SK-N-SH treated with all-trans-retinoic acid at 6 μM for 48 hours (cell line): ENCODE data around the gene DMRTC1B.
"Not testable (repeated sequence)": the region's sequence is repeated elsewhere in the genome, so short reads cannot be mapped to it uniquely, and the experiment has no call there.

Experiments
- ATAC-seq: fragments of 200-7000 bp; cut with Tn5 transposase; 3 replicates; pipeline ENCODE4 v1.9.1; 2020; ENCODE audit warnings: mild to moderate bottlenecking, moderate library complexity
- BACH2 ChIP-seq: fragments of 250-450 bp; sonication (Bioruptor Pico); IDR thresholded peaks from 2 replicates; pipeline ENCODE4 v1.9.0; 2021; ENCODE audit warnings: mild to moderate bottlenecking, borderline replicate concordance
- ISL1 ChIP-seq: fragments of 250-450 bp; sonication (Bioruptor Pico); IDR thresholded peaks from 2 replicates; pipeline ENCODE4 v2.1.2; 2022; ENCODE audit warnings: mild to moderate bottlenecking, moderate library complexity
- OSR1 ChIP-seq: fragments of 250-450 bp; sonication (Bioruptor Pico); IDR thresholded peaks from 2 replicates; pipeline ENCODE4 v1.8.0; 2022; ENCODE audit warnings: moderate library complexity, mild to moderate bottlenecking, inconsistent platforms
- POU6F1 ChIP-seq: fragments of 250-450 bp; sonication (Bioruptor Pico); IDR thresholded peaks from 2 replicates; pipeline ENCODE4 v1.8.0; 2021; ENCODE audit warnings: low read depth, mild to moderate bottlenecking, moderate library complexity, borderline replicate concordance
- PPARA ChIP-seq: fragments of 250-450 bp; sonication (Bioruptor Pico); IDR thresholded peaks from 2 replicates; pipeline ENCODE4 v1.5.0; 2020; ENCODE audit warnings: mild to moderate bottlenecking, borderline replicate concordance
- TOX ChIP-seq: fragments of 250-450 bp; sonication (Bioruptor Pico); IDR thresholded peaks from 2 replicates; pipeline ENCODE4 v1.8.0; 2021; ENCODE audit warnings: mild to moderate bottlenecking, moderate library complexity, borderline replicate concordance
- ZC3H10 ChIP-seq: fragments of 250-450 bp; sonication (Bioruptor Pico); IDR thresholded peaks from 2 replicates; pipeline ENCODE4 v1.5.1; 2021; ENCODE audit warnings: mild to moderate bottlenecking, moderate library complexity
- ZFP30 ChIP-seq: fragments of 450-650 bp; formaldehyde crosslinking; IDR thresholded peaks from 2 replicates; pipeline ENCODE4 v1.5.0; 2022; ENCODE audit warnings: mild to moderate bottlenecking, moderate library complexity
- ZNF565 ChIP-seq: fragments of 450-650 bp; formaldehyde crosslinking; conservative IDR thresholded peaks from 2 replicates; pipeline ENCODE4 v1.5.0; 2020; ENCODE audit warnings: low read depth, mild to moderate bottlenecking, moderate library complexity
- TF ChIP-seq, protein P1 (sequence below): fragments of 250-450 bp; sonication (Bioruptor Pico); IDR thresholded peaks from 2 replicates; pipeline ENCODE4 v1.5.1; 2020; ENCODE audit warnings: low read depth, mild to moderate bottlenecking, moderate library complexity

DMRTC1B gene, protein sequence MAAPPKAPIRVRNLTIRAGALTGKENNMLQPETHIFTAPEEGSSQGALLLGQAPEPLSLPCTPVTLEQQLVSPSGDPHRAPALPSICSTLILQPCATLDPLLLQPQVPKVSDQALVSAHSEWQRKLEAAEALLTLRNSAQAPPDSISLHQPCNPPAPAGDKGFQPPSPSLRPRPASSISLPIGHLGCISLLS

GRCh38 chrX:72776653-72777466 is at the start of gene DMRTC1B:
DMRTC1B (plus strand) TSS chrX:72776890; CDS start chrX:72845136, 68,246 bp downstream.
- ATAC-seq = peak; percentile 90

- no peak for TF ChIP-seq POU6F1 (CRISPR knock-in tag)
- TF ChIP-seq TOX (CRISPR knock-in tag) = no peak
- no peak for TF ChIP-seq ZFP30
Observed at GRCh38 chrX:72727846-72728245, 48.8 kb upstream of the DMRTC1B start.

GRCh38 chrX:72733636-72734035 is 43.1 kb upstream of the DMRTC1B start:
- not testable (repeated sequence) for ATAC-seq

More at GRCh38 chrX:72727846-72728245, 48.8 kb upstream of the DMRTC1B start:
- no peak for ATAC-seq

DNA sequence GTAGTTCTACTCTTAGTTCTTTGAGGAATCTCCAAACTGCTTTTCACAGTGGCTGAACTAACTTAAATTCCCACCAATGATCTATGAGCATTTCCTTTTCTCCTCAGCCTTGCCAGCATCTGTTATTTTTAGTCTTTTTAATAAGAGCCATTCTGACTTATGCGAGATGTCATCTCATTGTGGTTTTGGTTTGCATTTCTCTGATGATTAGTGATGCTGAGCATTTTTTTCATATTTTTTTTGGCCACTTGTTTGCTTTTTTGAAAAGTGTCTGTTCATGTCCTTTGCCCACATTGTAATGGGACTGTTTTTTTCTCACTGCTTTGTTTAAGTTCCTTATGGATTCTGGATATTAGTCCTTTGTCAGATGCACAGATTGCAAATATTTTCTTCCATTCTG is 41.1 kb upstream of the DMRTC1B start:
- no peak for ATAC-seq
- no peak for TF ChIP-seq ZNF565 (CRISPR knock-in tag)
- no peak for TF ChIP-seq OSR1 (CRISPR knock-in tag)
- no peak for TF ChIP-seq ISL1 (CRISPR knock-in tag)
- TF ChIP-seq ZC3H10 = no peak
- TF ChIP-seq, protein P1, sequence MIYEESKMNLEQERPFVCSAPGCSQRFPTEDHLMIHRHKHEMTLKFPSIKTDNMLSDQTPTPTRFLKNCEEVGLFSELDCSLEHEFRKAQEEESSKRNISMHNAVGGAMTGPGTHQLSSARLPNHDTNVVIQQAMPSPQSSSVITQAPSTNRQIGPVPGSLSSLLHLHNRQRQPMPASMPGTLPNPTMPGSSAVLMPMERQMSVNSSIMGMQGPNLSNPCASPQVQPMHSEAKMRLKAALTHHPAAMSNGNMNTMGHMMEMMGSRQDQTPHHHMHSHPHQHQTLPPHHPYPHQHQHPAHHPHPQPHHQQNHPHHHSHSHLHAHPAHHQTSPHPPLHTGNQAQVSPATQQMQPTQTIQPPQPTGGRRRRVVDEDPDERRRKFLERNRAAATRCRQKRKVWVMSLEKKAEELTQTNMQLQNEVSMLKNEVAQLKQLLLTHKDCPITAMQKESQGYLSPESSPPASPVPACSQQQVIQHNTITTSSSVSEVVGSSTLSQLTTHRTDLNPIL (CRISPR knock-in tag) = no peak
- TF ChIP-seq PPARA (CRISPR knock-in tag) = no peak
- no peak for TF ChIP-seq BACH2 (CRISPR knock-in tag)
- TF ChIP-seq, all 23 proteins: peak for 0

- peak; percentile 53; the same call in 2 of the 3 replicates for ATAC-seq
Observed at GRCh38 chrX:72745546-72745945, 31.1 kb upstream of the DMRTC1B start.

DNA sequence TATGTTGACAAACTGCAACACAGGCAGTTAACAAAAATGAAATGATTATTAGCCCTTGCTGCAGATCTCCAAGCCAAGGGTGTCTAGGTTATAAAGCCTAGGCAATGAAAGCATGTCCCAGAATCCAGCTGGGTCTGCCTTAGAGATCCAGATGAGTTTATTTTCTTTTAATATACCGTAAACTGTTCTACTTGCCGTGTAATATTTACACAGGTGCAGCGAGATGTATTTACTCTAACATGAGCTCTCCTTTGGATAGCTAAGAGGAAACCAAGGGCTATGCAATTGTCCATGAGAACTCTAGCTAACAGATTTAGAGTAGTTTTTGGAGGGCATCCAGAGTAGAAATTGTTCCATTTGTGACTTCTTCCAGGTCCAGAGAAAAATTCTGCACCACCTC is 28.1 kb upstream of the DMRTC1B start:
- ATAC-seq = not testable (repeated sequence)

GRCh38 chrX:72760454-72760853 is 16.2 kb upstream of the DMRTC1B start:
- not testable (repeated sequence) for ATAC-seq

DNA sequence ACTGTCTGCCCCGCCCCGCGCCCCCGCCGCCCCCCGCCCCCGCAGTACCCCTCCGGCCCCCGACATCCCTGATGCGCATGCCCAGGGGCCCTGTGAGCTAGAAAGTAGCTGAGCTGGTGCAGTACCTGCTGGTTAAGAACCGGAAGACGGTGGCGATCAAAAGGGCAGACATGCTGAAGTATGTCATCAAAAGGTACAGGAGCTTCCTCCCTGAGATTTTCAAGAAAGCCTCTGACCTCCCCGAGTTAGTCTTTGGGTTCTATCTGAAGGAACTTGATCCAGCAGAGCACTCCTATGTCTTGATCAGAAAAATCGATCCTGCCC is 739 bp downstream of the DMRTC1B start:
- peak; percentile 16; the same call in 2 of the 3 replicates for ATAC-seq

DNA sequence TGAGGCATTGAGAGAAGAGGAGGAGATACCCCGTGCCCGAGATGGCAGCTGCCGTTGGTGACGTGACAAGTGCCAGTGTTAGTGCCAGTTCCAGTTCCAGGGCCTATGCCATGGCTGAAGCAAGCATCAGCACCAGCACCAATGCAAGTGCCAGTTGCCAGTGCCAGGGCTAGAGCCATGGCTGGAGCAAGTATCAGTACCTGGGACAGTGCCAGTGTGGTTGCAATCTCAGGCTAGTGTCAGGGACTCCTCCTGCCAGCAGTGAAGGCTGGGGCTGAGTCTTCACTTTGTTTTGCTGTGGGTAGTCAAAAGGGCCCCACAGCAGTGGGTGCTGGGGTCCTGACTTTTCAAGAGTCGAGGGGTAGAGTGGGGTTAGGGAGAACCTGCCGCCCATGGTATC is 1.5 kb downstream of the DMRTC1B start:
- ATAC-seq = peak; percentile 48; the same call in 2 of the 3 replicates

DNA sequence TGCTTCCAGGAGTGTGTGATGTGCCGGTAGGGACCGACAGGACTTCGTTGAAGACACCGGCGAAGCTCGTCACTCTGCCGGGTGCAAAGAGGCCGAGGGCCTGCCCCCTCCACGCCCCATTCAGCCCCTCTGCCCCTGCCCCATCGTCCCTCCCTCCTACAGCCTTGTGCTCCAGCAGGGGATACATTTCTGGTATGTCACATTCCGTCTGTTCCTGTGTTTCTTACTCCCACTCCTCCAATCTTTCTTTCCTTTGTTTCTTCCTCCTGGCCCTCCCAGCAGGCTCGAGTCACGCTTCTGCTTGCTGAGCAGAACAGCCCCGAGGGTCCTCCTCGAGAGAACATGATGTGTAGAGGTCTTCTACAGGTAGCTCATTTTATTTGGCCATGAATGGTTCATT is 5.9 kb downstream of the DMRTC1B start, which contains the start of gene FAM236B:
TSS of gene FAM236B (minus strand) at position 101 of the 400 bp plus-strand sequence. CDS start at position 1, 100 bp downstream.
- ATAC-seq = not testable (repeated sequence)

GRCh38 chrX:72783365-72783936 is 6.8 kb downstream of the DMRTC1B start:
- ATAC-seq = not testable (repeated sequence)

GRCh38 chrX:72783964-72784363 is 7.3 kb downstream of the DMRTC1B start:
- ATAC-seq = peak; percentile 81

DNA sequence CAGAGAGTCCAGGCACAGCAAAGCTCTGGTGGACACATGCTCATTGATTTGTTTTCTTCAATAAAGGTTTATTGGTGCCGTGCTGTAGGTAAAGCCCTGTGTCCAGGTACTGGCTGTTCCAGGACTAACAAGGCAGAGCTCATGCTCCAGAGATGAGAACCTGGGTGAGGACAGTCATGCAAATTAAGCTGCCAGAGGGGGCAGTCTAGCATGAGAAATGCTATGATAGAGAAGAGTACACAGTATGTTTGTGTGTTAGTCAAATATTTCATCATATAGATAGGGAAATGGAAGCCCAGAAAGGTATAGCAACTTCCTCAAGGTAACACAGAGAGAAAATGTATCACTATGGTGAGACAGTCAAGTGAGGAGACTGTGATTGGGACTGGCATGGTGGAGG is 11.5 kb downstream of the DMRTC1B start:
- ATAC-seq = peak; percentile 48; the same call in 2 of the 3 replicates

DNA sequence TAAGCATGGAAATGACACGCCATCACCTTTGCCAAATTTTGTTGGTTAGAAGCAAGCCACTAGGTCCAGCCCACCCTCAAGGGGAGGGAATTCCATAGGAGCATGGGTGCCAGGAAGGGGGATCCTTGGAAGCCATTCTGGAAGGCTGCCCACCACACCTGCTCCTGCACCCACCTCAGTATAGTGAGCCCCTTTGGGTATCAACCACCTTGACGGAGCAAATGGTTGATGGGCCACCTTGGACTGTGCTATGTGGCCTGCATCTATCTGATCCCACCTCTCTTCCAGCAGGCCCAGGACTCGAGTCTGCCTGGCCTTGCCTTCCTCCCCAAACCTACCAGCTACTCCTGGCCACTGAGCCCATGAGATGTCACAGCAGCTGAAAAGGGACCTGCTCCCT is 13.7 kb downstream of the DMRTC1B start:
- ATAC-seq = not testable (repeated sequence)

GRCh38 chrX:72808110-72808509 is 31.4 kb downstream of the DMRTC1B start, which contains the start of gene FAM236D:
FAM236D (minus strand) TSS chrX:72808210; CDS start chrX:72808110, 100 bp downstream.
- not testable (repeated sequence) for ATAC-seq

GRCh38 chrX:72830701-72831100 is 54.0 kb downstream of the DMRTC1B start:
- ATAC-seq = not testable (repeated sequence)

GRCh38 chrX:72837532-72837931 is 60.8 kb downstream of the DMRTC1B start:
- not testable (repeated sequence) for ATAC-seq
